Astrocyte (in vitro differentiated cells and primary cell): ENCODE results near the gene ZKSCAN3.

Source experiments
- CTCF ChIP-seq: IDR thresholded peaks from 2 replicates; pipeline ENCODE4 v1.5.1; 2011; ENCODE audit warnings: low read depth, mild to moderate bottlenecking, inconsistent platforms, low read length, moderate library complexity; ENCODE audit not compliant: insufficient read depth
- EZH2 ChIP-seq: IDR thresholded peaks from 2 replicates; pipeline ENCODE4 v1.6.1; 2012; ENCODE audit warnings: mild to moderate bottlenecking, low read length, inconsistent platforms; ENCODE audit not compliant: insufficient read depth

- no peak for TF ChIP-seq CTCF
- no peak for TF ChIP-seq EZH2
Observed at GRCh38 chr6:28333599-28334018, 16.1 kb upstream of the ZKSCAN3 start.
